GM23338 (cell line): Measurements from ENCODE around the gene BMPER. TPM values are rescaled to one million over a fixed set of nuclear protein-coding genes. Genes with fewer than 3 reads are reported as not detected.

Experiments
- ATAC-seq: fragments of 200-7000 bp; cut with Tn5 transposase; 3 replicates; pipeline ENCODE4 v1.9.1; 2020
- DNase-seq: peaks from one replicate; pipeline ENCODE4 v3.0.0-alpha.2; 2015; ENCODE audit warnings: low spot score
- H2AFZ ChIP-seq: fragments of 200-600 bp; sonication (generic); 2 replicates; pipeline ENCODE4 v1.8.0; 2016; ENCODE audit warnings: antibody characterized with exemption, mild to moderate bottlenecking, moderate library complexity
- H3F3A ChIP-seq: fragments of 200-600 bp; sonication (generic); replicated peaks from 2 replicates; pipeline ENCODE4 v1.8.0; 2017; ENCODE audit warnings: antibody characterized with exemption, mixed run types, low read depth
- H3K27ac ChIP-seq: fragments of 200-600 bp; sonication (generic); 2 replicates; pipeline ENCODE4 v1.6.1; 2016; ENCODE audit warnings: low read depth
- H3K27me3 ChIP-seq: fragments of 200-600 bp; sonication (generic); 2 replicates; pipeline ENCODE4 v1.8.0; 2016; ENCODE audit warnings: mild to moderate bottlenecking, mixed run types, moderate library complexity; ENCODE audit not compliant: insufficient read depth
- H3K36me3 ChIP-seq: fragments of 200-600 bp; sonication (generic); 2 replicates; pipeline ENCODE4 v1.8.0; 2016; ENCODE audit warnings: mild to moderate bottlenecking; ENCODE audit not compliant: insufficient read depth
- H3K4me1 ChIP-seq: fragments of 200-600 bp; sonication (generic); 2 replicates; pipeline ENCODE4 v1.8.0; 2016; ENCODE audit warnings: mild to moderate bottlenecking, moderate library complexity; ENCODE audit not compliant: insufficient read depth
- H3K4me2 ChIP-seq: fragments of 200-600 bp; sonication (generic); 2 replicates; pipeline ENCODE4 v1.7.1; 2017; ENCODE audit warnings: mixed run types
- H3K4me3 ChIP-seq: fragments of 200-600 bp; sonication (generic); 2 replicates; pipeline ENCODE4 v1.6.1; 2016; ENCODE audit warnings: mixed run types
- H3K79me2 ChIP-seq: fragments of 200-600 bp; sonication (generic); replicated peaks from 2 replicates; pipeline ENCODE4 v1.8.0; 2017; ENCODE audit warnings: mild to moderate bottlenecking; ENCODE audit not compliant: insufficient read depth
- H3K9me2 ChIP-seq: fragments of 200-600 bp; sonication (generic); 2 replicates; pipeline ENCODE4 v1.8.0; 2017; ENCODE audit not compliant: insufficient read depth
- H4K20me1 ChIP-seq: fragments of 200-600 bp; sonication (generic); replicated peaks from 2 replicates; pipeline ENCODE4 v1.8.0; 2017; ENCODE audit warnings: mild to moderate bottlenecking; ENCODE audit not compliant: insufficient read depth
- H3K27ac Mint-ChIP-seq: 2 replicates; pipeline ENCODE4 v1.8.0; 2020; ENCODE audit warnings: inconsistent platforms, mild to moderate bottlenecking, moderate library complexity, mixed read lengths
- H3K27me3 Mint-ChIP-seq: 3 replicates; pipeline ENCODE4 v1.8.0; 2022; ENCODE audit warnings: low read depth, mild to moderate bottlenecking, moderate library complexity, mixed read lengths, inconsistent platforms; ENCODE audit not compliant: insufficient read depth, poor library complexity
- H3K36me3 Mint-ChIP-seq: 3 replicates; pipeline ENCODE4 v1.8.0; 2021; ENCODE audit warnings: low read depth, mild to moderate bottlenecking, inconsistent platforms, moderate library complexity, mixed read lengths
- H3K4me1 Mint-ChIP-seq: 3 replicates; pipeline ENCODE4 v1.8.0; 2020; ENCODE audit warnings: mild to moderate bottlenecking, inconsistent platforms, mixed read lengths
- H3K4me3 Mint-ChIP-seq: 3 replicates; pipeline ENCODE4 v1.8.0; 2021; ENCODE audit warnings: moderate library complexity, mild to moderate bottlenecking, inconsistent platforms, mixed read lengths
- H3K9me3 Mint-ChIP-seq: 3 replicates; pipeline ENCODE4 v1.8.0; 2020; ENCODE audit warnings: moderate library complexity, mild to moderate bottlenecking, inconsistent platforms, mixed read lengths
- CREB1 ChIP-seq: fragments of 250-450 bp; sonication (Bioruptor Pico); IDR thresholded peaks from 2 replicates; pipeline ENCODE4 v1.5.0; 2020; ENCODE audit warnings: low read depth, mild to moderate bottlenecking, moderate library complexity
- EZH2 ChIP-seq: fragments of 200-600 bp; sonication (generic); IDR thresholded peaks from one replicate; pipeline ENCODE4 v1.8.0; 2017; ENCODE audit warnings: antibody characterized with exemption, mild to moderate bottlenecking, low read depth; ENCODE audit not compliant: unreplicated experiment
- EZH2phosphoT487 ChIP-seq: fragments of 200-600 bp; sonication (generic); IDR thresholded peaks from one replicate; pipeline ENCODE4 v1.8.1; 2018; ENCODE audit warnings: antibody characterized with exemption; ENCODE audit not compliant: unreplicated experiment
- JUNB ChIP-seq: IDR thresholded peaks from one replicate; pipeline ENCODE4 v1.6.1; 2016; ENCODE audit warnings: antibody characterized with exemption; ENCODE audit not compliant: unreplicated experiment
- NANOG ChIP-seq: IDR thresholded peaks from 2 replicates; pipeline ENCODE4 v1.6.1; 2016; ENCODE audit warnings: antibody characterized with exemption, borderline replicate concordance
- POLR2AphosphoS5 ChIP-seq: IDR thresholded peaks from 2 replicates; pipeline ENCODE4 v1.6.1; 2016; ENCODE audit warnings: antibody characterized with exemption, low read depth
- STAT1 ChIP-seq: IDR thresholded peaks from one replicate; pipeline ENCODE4 v1.6.1; 2016; ENCODE audit warnings: antibody characterized with exemption; ENCODE audit not compliant: unreplicated experiment
- ZNF114 ChIP-seq: fragments of 250-450 bp; sonication (Bioruptor Pico); IDR thresholded peaks from 2 replicates; pipeline ENCODE4 v1.5.0; 2020; ENCODE audit warnings: mild to moderate bottlenecking, moderate library complexity
- ZNF331 ChIP-seq: fragments of 250-450 bp; sonication (Bioruptor Pico); IDR thresholded peaks from 2 replicates; pipeline ENCODE4 v1.5.0; 2020; ENCODE audit warnings: low read depth, mild to moderate bottlenecking, moderate library complexity
- polyA plus RNA-seq: library from polyadenylated mRNA; unstranded; fragments of >200 nt; fragmentation: Nextera tagmentation; extraction: Ambion mirVana; gene quantifications from 2 replicates; pipeline ENCODE4 v1.2.1, GENCODE V29; 2016
- total RNA-seq: library from RNA; depleted of rRNA; stranded (reverse); fragments of >200 nt; shearing (Covaris generic); gene quantifications from 2 replicates; pipeline ENCODE4 v1.2.3, GENCODE V29; 2014
- TF ChIP-seq, protein P1 (sequence below), 2 experiments: fragments of 200-600 bp in 1 of 2; sonication (generic) in 1 of 2; conservative IDR thresholded peaks; 2 replicates each; pipeline versions ENCODE4 v1.5.1 to v1.6.1; 2016 to 2017; ENCODE audit warnings: antibody characterized with exemption in 2 of 2, low read depth in 2 of 2, mild to moderate bottlenecking in 2 of 2, moderate library complexity in 1 of 2
- TF ChIP-seq, protein P2 (sequence below): fragments of 250-450 bp; sonication (Bioruptor Pico); IDR thresholded peaks from 2 replicates; pipeline ENCODE4 v1.5.0; 2020; ENCODE audit warnings: mild to moderate bottlenecking, moderate library complexity
- TF ChIP-seq, protein P3 (sequence below): IDR thresholded peaks from 2 replicates; pipeline ENCODE4 v1.6.1; 2016; ENCODE audit warnings: antibody characterized with exemption
- TF ChIP-seq, protein P4 (sequence below): IDR thresholded peaks from one replicate; pipeline ENCODE4 v1.6.1; 2018; ENCODE audit warnings: antibody characterized with exemption; ENCODE audit not compliant: unreplicated experiment

The BMPER gene
- total and polyA plus RNA-seq, 2 experiments from 2014 or later, result 0.53 to 1.4 TPM

DNA sequence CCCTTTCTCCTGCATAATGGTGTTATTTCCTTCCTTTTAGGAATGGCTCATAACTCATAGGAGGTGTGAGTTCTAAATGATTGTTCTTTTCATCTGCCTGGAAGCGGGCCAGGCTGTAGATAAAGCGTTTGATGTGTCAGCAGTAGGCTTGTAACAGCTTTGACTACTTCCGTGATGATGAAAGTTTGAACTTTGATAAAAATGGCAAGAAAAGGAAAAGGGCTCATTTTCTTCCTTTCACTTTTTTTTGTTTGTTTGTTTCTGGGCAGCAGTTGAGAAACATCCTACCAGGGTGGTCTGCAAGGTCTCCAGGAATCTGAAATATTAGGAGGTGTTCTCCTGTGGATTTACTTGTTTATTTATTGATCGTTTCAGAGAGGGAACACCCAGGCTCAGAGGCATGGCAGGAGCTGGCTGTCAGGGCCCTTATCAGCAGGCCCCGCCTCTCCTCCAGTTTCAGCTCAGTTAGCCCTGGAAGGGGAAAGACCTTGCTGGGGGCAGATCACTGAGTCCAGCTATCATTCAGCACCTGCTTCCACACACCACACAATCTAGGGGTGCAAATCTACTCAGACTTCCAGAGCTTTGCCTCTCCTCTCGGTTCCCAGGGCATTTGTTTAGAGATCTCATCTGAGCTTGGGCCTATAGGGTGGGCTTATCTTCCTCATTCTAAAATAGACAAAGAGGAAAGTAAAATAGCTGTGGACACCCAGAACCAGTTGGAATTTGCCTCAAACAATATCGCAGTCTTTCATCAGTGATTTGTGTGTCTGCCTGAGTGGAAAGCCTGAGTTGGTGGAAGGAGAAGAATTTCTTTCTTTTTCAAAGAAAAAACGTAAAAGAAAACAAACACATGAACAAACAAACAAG, 130.9 kb downstream of the BMPER start:
- DNase-seq (no peak), ATAC-seq (peak; percentile 73)
- Histone ChIP-seq H3F3A (no peaks in the 10 kb centered on the region), H3K27me3 (no peaks in the 10 kb centered on the region), H3K9me2 (peaks cover 16% of the 10 kb centered on the region), H3K4me1 (peaks cover 11% of the 10 kb centered on the region; the same call in 1 of the 2 replicates), H3K27ac (no peak overlapping the region), H3K79me2 (no peaks in the 10 kb centered on the region), H3K4me3 (no peak overlapping the region), H3K4me2 (no peak overlapping the region; the same call in 1 of the 2 replicates), H2AFZ (peak overlapping the region; percentile 79; the same call in 1 of the 2 replicates), H4K20me1 (no peaks in the 10 kb centered on the region), H3K36me3 (no peaks in the 10 kb centered on the region)
- TF ChIP-seq ZNF331 (CRISPR knock-in tag) (no peak), ZNF114 (CRISPR knock-in tag) (no peak), NANOG (no peak), CREB1 (CRISPR knock-in tag) (no peak), STAT1 (no peak), JUNB (no peak), POLR2AphosphoS5 (no peak), EZH2 (no peak), EZH2phosphoT487 (no peak)
- TF ChIP-seq, protein P1, sequence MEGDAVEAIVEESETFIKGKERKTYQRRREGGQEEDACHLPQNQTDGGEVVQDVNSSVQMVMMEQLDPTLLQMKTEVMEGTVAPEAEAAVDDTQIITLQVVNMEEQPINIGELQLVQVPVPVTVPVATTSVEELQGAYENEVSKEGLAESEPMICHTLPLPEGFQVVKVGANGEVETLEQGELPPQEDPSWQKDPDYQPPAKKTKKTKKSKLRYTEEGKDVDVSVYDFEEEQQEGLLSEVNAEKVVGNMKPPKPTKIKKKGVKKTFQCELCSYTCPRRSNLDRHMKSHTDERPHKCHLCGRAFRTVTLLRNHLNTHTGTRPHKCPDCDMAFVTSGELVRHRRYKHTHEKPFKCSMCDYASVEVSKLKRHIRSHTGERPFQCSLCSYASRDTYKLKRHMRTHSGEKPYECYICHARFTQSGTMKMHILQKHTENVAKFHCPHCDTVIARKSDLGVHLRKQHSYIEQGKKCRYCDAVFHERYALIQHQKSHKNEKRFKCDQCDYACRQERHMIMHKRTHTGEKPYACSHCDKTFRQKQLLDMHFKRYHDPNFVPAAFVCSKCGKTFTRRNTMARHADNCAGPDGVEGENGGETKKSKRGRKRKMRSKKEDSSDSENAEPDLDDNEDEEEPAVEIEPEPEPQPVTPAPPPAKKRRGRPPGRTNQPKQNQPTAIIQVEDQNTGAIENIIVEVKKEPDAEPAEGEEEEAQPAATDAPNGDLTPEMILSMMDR (conservative IDR thresholded peaks at IDR 0.05; ENCODE audit: low read depth in 2 of 2), result no peak
- TF ChIP-seq, protein P2, sequence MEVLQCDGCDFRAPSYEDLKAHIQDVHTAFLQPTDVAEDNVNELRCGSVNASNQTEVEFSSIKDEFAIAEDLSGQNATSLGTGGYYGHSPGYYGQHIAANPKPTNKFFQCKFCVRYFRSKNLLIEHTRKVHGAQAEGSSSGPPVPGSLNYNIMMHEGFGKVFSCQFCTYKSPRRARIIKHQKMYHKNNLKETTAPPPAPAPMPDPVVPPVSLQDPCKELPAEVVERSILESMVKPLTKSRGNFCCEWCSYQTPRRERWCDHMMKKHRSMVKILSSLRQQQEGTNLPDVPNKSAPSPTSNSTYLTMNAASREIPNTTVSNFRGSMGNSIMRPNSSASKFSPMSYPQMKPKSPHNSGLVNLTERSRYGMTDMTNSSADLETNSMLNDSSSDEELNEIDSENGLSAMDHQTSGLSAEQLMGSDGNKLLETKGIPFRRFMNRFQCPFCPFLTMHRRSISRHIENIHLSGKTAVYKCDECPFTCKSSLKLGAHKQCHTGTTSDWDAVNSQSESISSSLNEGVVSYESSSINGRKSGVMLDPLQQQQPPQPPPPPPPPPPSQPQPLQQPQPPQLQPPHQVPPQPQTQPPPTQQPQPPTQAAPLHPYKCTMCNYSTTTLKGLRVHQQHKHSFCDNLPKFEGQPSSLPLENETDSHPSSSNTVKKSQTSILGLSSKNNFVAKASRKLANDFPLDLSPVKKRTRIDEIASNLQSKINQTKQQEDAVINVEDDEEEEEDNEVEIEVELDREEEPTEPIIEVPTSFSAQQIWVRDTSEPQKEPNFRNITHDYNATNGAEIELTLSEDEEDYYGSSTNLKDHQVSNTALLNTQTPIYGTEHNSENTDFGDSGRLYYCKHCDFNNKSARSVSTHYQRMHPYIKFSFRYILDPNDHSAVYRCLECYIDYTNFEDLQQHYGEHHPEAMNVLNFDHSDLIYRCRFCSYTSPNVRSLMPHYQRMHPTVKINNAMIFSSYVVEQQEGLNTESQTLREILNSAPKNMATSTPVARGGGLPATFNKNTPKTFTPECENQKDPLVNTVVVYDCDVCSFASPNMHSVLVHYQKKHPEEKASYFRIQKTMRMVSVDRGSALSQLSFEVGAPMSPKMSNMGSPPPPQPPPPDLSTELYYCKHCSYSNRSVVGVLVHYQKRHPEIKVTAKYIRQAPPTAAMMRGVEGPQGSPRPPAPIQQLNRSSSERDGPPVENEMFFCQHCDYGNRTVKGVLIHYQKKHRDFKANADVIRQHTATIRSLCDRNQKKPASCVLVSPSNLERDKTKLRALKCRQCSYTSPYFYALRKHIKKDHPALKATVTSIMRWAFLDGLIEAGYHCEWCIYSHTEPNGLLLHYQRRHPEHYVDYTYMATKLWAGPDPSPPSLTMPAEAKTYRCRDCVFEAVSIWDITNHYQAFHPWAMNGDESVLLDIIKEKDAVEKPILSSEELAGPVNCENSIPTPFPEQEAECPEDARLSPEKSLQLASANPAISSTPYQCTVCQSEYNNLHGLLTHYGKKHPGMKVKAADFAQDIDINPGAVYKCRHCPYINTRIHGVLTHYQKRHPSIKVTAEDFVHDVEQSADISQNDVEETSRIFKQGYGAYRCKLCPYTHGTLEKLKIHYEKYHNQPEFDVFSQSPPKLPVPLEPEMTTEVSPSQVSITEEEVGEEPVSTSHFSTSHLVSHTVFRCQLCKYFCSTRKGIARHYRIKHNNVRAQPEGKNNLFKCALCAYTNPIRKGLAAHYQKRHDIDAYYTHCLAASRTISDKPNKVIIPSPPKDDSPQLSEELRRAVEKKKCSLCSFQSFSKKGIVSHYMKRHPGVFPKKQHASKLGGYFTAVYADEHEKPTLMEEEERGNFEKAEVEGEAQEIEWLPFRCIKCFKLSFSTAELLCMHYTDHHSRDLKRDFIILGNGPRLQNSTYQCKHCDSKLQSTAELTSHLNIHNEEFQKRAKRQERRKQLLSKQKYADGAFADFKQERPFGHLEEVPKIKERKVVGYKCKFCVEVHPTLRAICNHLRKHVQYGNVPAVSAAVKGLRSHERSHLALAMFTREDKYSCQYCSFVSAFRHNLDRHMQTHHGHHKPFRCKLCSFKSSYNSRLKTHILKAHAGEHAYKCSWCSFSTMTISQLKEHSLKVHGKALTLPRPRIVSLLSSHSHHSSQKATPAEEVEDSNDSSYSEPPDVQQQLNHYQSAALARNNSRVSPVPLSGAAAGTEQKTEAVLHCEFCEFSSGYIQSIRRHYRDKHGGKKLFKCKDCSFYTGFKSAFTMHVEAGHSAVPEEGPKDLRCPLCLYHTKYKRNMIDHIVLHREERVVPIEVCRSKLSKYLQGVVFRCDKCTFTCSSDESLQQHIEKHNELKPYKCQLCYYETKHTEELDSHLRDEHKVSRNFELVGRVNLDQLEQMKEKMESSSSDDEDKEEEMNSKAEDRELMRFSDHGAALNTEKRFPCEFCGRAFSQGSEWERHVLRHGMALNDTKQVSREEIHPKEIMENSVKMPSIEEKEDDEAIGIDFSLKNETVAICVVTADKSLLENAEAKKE, result no peak
- TF ChIP-seq, protein P3, sequence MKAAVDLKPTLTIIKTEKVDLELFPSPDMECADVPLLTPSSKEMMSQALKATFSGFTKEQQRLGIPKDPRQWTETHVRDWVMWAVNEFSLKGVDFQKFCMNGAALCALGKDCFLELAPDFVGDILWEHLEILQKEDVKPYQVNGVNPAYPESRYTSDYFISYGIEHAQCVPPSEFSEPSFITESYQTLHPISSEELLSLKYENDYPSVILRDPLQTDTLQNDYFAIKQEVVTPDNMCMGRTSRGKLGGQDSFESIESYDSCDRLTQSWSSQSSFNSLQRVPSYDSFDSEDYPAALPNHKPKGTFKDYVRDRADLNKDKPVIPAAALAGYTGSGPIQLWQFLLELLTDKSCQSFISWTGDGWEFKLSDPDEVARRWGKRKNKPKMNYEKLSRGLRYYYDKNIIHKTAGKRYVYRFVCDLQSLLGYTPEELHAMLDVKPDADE, result no peak
- TF ChIP-seq, protein P4, sequence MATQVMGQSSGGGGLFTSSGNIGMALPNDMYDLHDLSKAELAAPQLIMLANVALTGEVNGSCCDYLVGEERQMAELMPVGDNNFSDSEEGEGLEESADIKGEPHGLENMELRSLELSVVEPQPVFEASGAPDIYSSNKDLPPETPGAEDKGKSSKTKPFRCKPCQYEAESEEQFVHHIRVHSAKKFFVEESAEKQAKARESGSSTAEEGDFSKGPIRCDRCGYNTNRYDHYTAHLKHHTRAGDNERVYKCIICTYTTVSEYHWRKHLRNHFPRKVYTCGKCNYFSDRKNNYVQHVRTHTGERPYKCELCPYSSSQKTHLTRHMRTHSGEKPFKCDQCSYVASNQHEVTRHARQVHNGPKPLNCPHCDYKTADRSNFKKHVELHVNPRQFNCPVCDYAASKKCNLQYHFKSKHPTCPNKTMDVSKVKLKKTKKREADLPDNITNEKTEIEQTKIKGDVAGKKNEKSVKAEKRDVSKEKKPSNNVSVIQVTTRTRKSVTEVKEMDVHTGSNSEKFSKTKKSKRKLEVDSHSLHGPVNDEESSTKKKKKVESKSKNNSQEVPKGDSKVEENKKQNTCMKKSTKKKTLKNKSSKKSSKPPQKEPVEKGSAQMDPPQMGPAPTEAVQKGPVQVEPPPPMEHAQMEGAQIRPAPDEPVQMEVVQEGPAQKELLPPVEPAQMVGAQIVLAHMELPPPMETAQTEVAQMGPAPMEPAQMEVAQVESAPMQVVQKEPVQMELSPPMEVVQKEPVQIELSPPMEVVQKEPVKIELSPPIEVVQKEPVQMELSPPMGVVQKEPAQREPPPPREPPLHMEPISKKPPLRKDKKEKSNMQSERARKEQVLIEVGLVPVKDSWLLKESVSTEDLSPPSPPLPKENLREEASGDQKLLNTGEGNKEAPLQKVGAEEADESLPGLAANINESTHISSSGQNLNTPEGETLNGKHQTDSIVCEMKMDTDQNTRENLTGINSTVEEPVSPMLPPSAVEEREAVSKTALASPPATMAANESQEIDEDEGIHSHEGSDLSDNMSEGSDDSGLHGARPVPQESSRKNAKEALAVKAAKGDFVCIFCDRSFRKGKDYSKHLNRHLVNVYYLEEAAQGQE, result no peak
- no peaks in the 10 kb centered on the region for H3K36me3 Mint-ChIP-seq
- H3K27me3 Mint-ChIP-seq, result peaks cover 3% of the 10 kb centered on the region
- no peaks in the 10 kb centered on the region for H3K9me3 Mint-ChIP-seq
- peaks cover 13% of the 10 kb centered on the region for H3K4me1 Mint-ChIP-seq
- no peak overlapping the region for H3K27ac Mint-ChIP-seq
- H3K4me3 Mint-ChIP-seq, result no peak overlapping the region
